Glutamatergic neuron (in vitro differentiated cells): ENCODE measurements around the gene ERFL. TPM values are rescaled to one million over a fixed set of nuclear protein-coding genes. Genes with fewer than 3 reads are reported as not detected.

Experiments
- DNase-seq: peaks from one replicate; pipeline ENCODE4 v3.0.0; 2022
- H3K27ac Mint-ChIP-seq: one replicate; pipeline ENCODE4 v1.8.0; 2020; ENCODE audit warnings: mild to moderate bottlenecking, mixed read lengths, inconsistent platforms; ENCODE audit not compliant: unreplicated experiment
- H3K27me3 Mint-ChIP-seq: one replicate; pipeline ENCODE4 v1.8.0; 2020; ENCODE audit warnings: mild to moderate bottlenecking, moderate library complexity, mixed read lengths, inconsistent platforms; ENCODE audit not compliant: unreplicated experiment
- H3K36me3 Mint-ChIP-seq: one replicate; pipeline ENCODE4 v1.8.0; 2020; ENCODE audit warnings: mild to moderate bottlenecking, mixed read lengths, inconsistent platforms; ENCODE audit not compliant: unreplicated experiment
- H3K4me1 Mint-ChIP-seq: one replicate; pipeline ENCODE4 v1.8.0; 2020; ENCODE audit warnings: mild to moderate bottlenecking, low read depth, mixed read lengths, inconsistent platforms; ENCODE audit not compliant: unreplicated experiment
- H3K4me3 Mint-ChIP-seq: one replicate; pipeline ENCODE4 v1.8.0; 2020; ENCODE audit warnings: mild to moderate bottlenecking, mixed read lengths, inconsistent platforms; ENCODE audit not compliant: unreplicated experiment
- H3K9me3 Mint-ChIP-seq: one replicate; pipeline ENCODE4 v1.8.0; 2020; ENCODE audit warnings: mild to moderate bottlenecking, moderate library complexity, mixed read lengths, inconsistent platforms; ENCODE audit not compliant: unreplicated experiment
- total RNA-seq: library from RNA; stranded (reverse); fragmentation: NEBNext Ultra II Directional; extraction: Animal tissue kit (Norgen Biotek cat#: 25700); gene quantifications from one replicate; pipeline ENCODE4 v1.2.1, GENCODE V29; 2021; ENCODE audit not compliant: unreplicated experiment
- TF ChIP-seq, protein P1 (sequence below): fragments of 200-600 bp; sonication (generic); IDR thresholded peaks from one replicate; pipeline ENCODE4 v1.5.0; 2021; ENCODE audit not compliant: partially characterized antibody, unreplicated experiment

The ERFL gene
- total RNA-seq, 1 donor from 2014 or later, result 1.6 TPM

DNA sequence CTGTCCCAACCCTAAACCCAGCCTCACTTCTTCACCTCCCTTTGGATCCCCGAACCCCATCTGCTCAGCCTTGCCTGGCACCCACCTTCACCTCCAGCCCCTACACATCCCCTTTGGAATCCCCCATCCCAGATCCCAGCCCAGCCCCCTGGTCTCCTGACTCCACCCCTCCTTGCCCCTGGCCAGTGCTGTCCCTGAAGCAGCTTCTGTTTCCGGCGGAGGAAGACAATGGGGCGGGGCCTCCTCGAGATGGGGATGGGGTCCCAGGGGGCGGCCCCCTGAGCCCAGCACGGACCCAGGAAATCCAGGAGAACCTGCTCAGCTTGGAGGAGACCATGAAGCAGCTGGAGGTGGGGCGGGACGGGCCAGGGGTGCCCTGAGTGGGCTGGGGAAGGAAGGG lies 22.0 kb downstream of the ERFL start:
- H3K4me3 Mint-ChIP-seq, result peak overlapping the region; percentile 17
- H3K27me3 Mint-ChIP-seq, result peaks cover 14% of the 10 kb centered on the region
- peaks cover 13% of the 10 kb centered on the region for H3K4me1 Mint-ChIP-seq
- DNase-seq, result no peak
- peaks cover 8% of the 10 kb centered on the region for H3K9me3 Mint-ChIP-seq
- no peak overlapping the region for H3K27ac Mint-ChIP-seq
- no peaks in the 10 kb centered on the region for H3K36me3 Mint-ChIP-seq
- TF ChIP-seq, protein P1, sequence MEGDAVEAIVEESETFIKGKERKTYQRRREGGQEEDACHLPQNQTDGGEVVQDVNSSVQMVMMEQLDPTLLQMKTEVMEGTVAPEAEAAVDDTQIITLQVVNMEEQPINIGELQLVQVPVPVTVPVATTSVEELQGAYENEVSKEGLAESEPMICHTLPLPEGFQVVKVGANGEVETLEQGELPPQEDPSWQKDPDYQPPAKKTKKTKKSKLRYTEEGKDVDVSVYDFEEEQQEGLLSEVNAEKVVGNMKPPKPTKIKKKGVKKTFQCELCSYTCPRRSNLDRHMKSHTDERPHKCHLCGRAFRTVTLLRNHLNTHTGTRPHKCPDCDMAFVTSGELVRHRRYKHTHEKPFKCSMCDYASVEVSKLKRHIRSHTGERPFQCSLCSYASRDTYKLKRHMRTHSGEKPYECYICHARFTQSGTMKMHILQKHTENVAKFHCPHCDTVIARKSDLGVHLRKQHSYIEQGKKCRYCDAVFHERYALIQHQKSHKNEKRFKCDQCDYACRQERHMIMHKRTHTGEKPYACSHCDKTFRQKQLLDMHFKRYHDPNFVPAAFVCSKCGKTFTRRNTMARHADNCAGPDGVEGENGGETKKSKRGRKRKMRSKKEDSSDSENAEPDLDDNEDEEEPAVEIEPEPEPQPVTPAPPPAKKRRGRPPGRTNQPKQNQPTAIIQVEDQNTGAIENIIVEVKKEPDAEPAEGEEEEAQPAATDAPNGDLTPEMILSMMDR, result no peak

DNA sequence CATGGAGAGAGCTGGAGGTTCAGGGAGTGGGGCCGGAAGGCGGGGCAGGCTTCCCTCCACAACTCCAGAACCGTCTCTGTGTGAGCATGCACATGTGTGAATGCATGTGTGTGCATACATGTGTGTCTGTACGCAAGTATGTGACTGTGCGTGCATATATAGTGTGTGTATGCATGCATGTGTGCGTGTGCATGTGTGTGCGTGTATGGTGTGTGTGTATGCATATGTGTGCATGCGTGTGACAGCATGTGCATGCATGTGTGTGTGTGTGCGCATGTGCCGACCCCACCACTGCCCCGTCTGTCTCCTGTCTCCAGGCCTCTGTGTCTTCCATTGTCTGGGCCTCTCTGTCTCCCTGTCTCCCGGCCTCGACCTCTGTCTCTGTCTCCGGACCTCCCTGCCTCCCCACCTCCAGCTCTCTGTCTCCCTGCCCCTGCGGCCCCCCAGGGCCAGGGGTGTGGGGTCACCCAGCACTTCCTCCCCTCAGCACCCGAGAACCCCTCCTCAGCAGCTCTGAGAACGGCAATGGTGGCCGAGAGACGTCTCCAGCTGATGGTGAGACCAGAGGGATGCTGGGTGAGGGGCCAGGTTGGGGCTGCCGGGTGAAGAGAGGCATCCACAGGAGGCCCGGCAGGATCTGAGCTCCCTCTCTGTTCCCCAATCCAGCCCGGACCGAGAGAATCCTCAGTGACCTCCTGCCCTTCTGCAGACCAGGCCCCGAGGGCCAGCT lies 22.8 kb downstream of the ERFL start:
- TF ChIP-seq, protein P1, result no peak
- Mint-ChIP-seq H3K27ac (no peak overlapping the region), H3K36me3 (no peaks in the 10 kb centered on the region), H3K4me3 (no peak overlapping the region), H3K27me3 (peaks cover 7% of the 10 kb centered on the region), H3K9me3 (peaks cover 6% of the 10 kb centered on the region), H3K4me1 (peaks cover 9% of the 10 kb centered on the region)
- no peak for DNase-seq

DNA sequence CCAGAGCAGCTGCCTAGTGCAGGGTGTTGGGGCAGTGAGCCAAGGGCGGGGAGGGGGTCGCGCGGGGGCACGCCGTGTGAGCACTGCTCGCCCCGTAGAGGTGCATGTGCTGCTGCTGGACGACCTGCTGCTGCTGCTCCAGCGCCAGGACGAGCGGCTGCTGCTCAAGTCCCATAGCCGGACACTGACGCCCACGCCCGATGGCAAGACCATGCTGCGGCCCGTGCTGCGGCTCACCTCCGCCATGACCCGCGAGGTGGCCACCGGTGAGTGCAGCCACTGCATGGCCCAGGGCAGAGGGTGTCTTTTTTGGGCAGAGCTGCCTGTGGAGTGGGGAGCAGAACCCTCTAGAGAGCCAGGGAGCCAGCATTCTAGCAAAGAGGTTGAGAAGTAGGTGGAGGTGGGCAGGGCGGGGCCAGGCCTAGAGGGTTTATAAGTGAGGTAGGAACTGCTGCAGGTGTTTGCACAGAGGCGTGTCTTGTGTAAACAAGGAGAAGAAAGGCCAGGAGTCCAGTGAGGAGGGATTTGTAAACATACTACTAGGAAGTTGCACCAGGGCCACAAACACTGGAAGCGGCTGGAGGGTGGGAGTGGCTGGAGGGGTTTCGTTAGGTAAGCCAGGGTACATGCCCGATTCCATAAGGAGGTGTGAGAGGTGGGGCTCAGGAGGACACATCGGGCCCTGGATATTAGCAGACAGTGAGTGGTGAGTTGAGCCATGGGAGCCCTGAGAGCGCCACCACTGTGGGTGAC lies 24.0 kb downstream of the ERFL start:
- TF ChIP-seq, protein P1, result no peak
- peaks cover 6% of the 10 kb centered on the region for H3K9me3 Mint-ChIP-seq
- H3K4me1 Mint-ChIP-seq, result peaks cover 9% of the 10 kb centered on the region
- no peaks in the 10 kb centered on the region for H3K36me3 Mint-ChIP-seq
- no peak overlapping the region for H3K27ac Mint-ChIP-seq
- H3K4me3 Mint-ChIP-seq, result no peak overlapping the region
- no peak for DNase-seq
- H3K27me3 Mint-ChIP-seq, result peaks cover 7% of the 10 kb centered on the region

DNA sequence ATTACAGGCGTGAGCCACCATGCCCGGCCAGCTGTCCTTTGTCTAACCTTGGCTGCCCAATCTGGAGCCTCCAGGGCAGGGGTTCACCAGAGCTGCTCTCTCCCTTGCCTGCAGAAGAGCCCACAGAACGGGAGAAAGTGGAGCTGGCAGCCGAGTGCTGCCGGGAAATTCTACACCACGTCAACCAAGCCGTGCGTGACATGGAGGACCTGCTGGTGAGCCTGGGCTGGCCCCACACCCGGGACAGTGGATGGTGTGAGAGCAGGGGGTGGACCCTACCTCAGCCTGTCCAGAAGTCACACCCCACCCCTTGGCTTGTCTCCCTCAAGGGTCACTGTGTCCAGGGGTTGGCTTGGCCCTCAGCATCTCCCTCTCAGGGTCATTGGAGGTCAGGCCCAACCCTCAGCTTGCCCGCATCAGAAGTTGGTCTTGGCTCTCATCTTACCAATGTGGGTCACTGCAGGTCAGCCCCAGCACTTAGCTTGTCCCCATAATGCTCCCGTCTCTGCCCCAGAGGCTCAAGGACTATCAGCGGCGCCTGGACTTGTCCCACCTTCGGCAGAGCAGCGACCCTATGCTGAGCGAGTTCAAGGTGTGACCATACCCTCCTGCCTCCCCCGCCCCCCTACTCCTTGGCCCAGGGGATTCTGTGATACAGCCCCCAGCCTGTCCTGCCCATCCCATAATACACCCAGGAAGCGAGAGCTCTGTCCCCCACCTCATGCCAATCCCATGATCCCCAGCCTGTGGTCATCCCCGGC lies 24.9 kb downstream of the ERFL start:
- Mint-ChIP-seq H3K36me3 (no peaks in the 10 kb centered on the region), H3K4me3 (no peak overlapping the region)

More for the DNA sequence above, 24.9 kb downstream of the ERFL start:
- Mint-ChIP-seq H3K4me1 (peaks cover 9% of the 10 kb centered on the region), H3K27me3 (peaks cover 7% of the 10 kb centered on the region), H3K9me3 (peaks cover 6% of the 10 kb centered on the region), H3K27ac (no peak overlapping the region)
- TF ChIP-seq, protein P1, result no peak
- DNase-seq, result no peak
